Measurements from ENCODE around the gene CATSPERB.

DNA sequence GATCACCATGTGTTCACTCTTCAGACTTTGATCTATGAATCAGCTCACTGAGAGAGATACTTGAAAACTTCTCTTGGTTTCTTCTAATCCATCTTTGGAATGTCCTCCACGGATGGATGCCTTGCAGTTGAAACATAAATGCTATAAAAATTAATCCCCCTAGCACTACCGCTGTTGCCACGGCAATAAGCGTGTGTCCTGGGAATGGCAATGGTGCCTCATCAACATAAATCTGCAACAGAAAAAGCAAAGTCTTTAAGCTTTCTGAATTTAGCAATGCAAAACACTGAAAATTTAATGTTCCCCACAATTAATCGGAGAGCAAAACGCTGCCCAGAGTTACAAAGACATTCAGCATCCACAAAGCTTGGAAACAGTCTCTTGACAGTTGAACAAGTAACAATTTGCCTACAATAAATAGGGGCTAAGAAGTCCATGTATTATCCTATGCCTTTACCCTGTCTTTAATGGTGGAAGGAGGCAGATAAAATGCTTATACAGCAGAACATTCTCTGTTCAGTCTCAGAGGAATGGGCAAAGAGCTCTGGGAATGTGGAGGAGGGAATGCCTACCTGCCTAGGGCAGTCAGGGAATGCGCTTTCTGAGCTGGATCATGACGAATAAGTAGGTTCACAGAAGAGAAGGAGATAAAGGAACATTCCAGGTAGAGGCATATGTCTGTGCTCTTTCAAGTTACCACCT, 150.9 kb downstream of the CATSPERB start:
- TF ChIP-seq, protein P1, sequence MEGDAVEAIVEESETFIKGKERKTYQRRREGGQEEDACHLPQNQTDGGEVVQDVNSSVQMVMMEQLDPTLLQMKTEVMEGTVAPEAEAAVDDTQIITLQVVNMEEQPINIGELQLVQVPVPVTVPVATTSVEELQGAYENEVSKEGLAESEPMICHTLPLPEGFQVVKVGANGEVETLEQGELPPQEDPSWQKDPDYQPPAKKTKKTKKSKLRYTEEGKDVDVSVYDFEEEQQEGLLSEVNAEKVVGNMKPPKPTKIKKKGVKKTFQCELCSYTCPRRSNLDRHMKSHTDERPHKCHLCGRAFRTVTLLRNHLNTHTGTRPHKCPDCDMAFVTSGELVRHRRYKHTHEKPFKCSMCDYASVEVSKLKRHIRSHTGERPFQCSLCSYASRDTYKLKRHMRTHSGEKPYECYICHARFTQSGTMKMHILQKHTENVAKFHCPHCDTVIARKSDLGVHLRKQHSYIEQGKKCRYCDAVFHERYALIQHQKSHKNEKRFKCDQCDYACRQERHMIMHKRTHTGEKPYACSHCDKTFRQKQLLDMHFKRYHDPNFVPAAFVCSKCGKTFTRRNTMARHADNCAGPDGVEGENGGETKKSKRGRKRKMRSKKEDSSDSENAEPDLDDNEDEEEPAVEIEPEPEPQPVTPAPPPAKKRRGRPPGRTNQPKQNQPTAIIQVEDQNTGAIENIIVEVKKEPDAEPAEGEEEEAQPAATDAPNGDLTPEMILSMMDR (IDR thresholded peaks at IDR 0.05), result no peak
- TF ChIP-seq POLR2AphosphoS5 (IDR thresholded peaks at IDR 0.05), result no peak

Data from stomach (tissue), 4 donors.